ENCODE results near the gene CCDC148.
"Not testable (repeated sequence)": the region's sequence is repeated elsewhere in the genome, so short reads cannot be mapped to it uniquely, and the experiment has no call there.

CCDC148 gene

GRCh38 chr2:158357122-158357521 lies 99.4 kb downstream of the CCDC148 start:
- DNase-seq (ENCODE audit: low spot score), result no peak

- DNase-seq (ENCODE audit: low spot score), result not testable (repeated sequence)
Observed at GRCh38 chr2:158351466-158351816, 105.1 kb downstream of the CCDC148 start.

- DNase-seq (ENCODE audit: low spot score), result not testable (repeated sequence)
Observed at GRCh38 chr2:158350751-158351465, 105.6 kb downstream of the CCDC148 start.

- no peak for DNase-seq (ENCODE audit: low spot score)
Observed at GRCh38 chr2:158346032-158346431, 110.5 kb downstream of the CCDC148 start.

GRCh38 chr2:158339513-158339912 lies 117.0 kb downstream of the CCDC148 start:
- DNase-seq (ENCODE audit: low spot score), result no peak

- DNase-seq (ENCODE audit: low spot score), result no peak
Observed at GRCh38 chr2:158337018-158337417, 119.5 kb downstream of the CCDC148 start.

GRCh38 chr2:158331799-158332198 lies 124.8 kb downstream of the CCDC148 start:
- not testable (repeated sequence) for DNase-seq (ENCODE audit: low spot score)

GRCh38 chr2:158325782-158326340 lies 130.7 kb downstream of the CCDC148 start:
- DNase-seq (ENCODE audit: low spot score), result no peak

GRCh38 chr2:158325031-158325781 lies 131.3 kb downstream of the CCDC148 start:
- no peak for DNase-seq (ENCODE audit: low spot score)

GRCh38 chr2:158323381-158323780 lies 133.2 kb downstream of the CCDC148 start:
- no peak for DNase-seq (ENCODE audit: low spot score)

- DNase-seq (ENCODE audit: low spot score), result no peak
Observed at GRCh38 chr2:158321264-158321663, 135.3 kb downstream of the CCDC148 start.

GRCh38 chr2:158319269-158319668 lies 137.3 kb downstream of the CCDC148 start:
- DNase-seq (ENCODE audit: low spot score), result no peak

- no peak for DNase-seq (ENCODE audit: low spot score)
Observed at GRCh38 chr2:158317642-158318041, 138.9 kb downstream of the CCDC148 start.

- no peak for DNase-seq (ENCODE audit: low spot score)
Observed at GRCh38 chr2:158315803-158316414, 140.6 kb downstream of the CCDC148 start.

GRCh38 chr2:158315000-158315399 lies 141.6 kb downstream of the CCDC148 start:
- DNase-seq (ENCODE audit: low spot score), result no peak

- no peak for DNase-seq (ENCODE audit: low spot score)
Observed at GRCh38 chr2:158313734-158314133, 142.8 kb downstream of the CCDC148 start.

- no peak for DNase-seq (ENCODE audit: low spot score)
Observed at GRCh38 chr2:158312981-158313380, 143.6 kb downstream of the CCDC148 start.

- not testable (repeated sequence) for DNase-seq (ENCODE audit: low spot score)
Observed at GRCh38 chr2:158310407-158310806, 146.1 kb downstream of the CCDC148 start.

GRCh38 chr2:158305501-158305900 lies 151.1 kb downstream of the CCDC148 start:
- no peak for DNase-seq (ENCODE audit: low spot score)

GRCh38 chr2:158300394-158300793 lies 156.2 kb downstream of the CCDC148 start:
- DNase-seq (ENCODE audit: low spot score), result no peak

GRCh38 chr2:158297606-158298005 lies 158.9 kb downstream of the CCDC148 start:
- DNase-seq (ENCODE audit: low spot score), result no peak

GRCh38 chr2:158297120-158297519 lies 159.4 kb downstream of the CCDC148 start:
- no peak for DNase-seq (ENCODE audit: low spot score)

GRCh38 chr2:158293722-158294121 lies 162.8 kb downstream of the CCDC148 start:
- DNase-seq (ENCODE audit: low spot score), result no peak

Measured in CD4-positive, alpha-beta T cell treated with Interleukin-6 at 100 ng/mL for 8 hours (primary cell).